GM18861 (cell line): ENCODE data around the gene SPTBN1.

Source experiments
- ATAC-seq: cut with Tn5 transposase; IDR thresholded peaks from one replicate; pipeline ENCODE4 v1.9.1; 2021; ENCODE audit not compliant: unreplicated experiment

Gene SPTBN1

DNA sequence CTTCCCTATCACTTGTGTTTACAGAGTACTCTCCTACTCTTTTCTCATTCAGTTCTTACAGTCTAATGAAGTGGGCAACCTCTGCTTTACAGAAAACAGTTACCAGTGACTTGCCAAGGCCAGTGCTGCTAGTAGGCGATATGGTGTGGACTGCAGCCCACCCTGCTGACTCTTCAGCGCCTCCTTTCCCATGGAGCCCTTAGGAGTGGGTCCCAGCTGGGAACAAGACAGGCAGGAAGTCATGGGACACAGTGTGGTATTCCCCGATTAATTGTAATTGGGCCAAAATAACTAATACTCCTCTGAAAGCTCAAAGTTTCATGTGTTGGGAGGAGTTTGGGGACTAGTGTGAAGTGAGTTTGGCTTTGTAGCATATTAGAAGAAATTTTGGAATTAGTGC, 147.2 kb downstream of the SPTBN1 start:
- ATAC-seq: no peak

DNA sequence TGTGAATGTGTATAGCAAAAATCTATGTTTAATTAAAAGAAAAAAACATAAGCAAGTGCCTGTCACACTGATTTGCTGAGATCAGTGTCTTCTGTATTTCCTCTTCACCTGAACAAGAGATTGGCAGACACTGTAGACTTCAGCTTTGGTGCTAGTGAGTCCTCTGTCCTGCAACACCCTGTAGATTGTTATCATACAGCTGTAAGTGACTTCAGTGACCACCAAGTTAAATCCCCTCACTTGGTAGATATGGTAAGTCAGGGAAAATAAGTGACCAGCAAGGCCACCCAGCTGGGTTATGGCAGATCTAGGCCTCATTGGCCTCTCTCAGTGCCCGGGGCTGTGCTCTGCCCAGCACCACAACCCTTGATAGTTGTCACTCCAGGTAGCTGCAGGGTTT, 147.7 kb downstream of the SPTBN1 start:
- ATAC-seq: no peak

DNA sequence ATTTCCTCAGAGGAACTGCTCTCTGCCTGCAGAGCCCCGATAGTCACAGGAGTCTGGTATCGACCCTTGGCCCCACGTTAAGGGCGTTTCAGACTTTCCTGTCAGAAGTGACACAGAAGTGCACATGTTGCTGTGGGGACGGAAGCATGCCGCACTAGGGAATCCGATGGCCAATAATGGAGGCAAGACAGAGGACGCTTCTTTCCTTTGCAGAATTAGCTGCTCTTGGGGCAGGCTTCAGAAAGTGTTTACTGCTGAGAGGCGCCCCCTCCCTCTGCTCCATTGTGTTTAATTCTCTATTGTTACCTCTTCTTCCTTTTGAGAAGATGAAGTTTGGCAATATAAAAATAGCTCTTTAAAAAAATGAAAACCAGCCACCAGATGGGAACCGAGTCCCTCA, 148.7 kb downstream of the SPTBN1 start:
- ATAC-seq: no peak

DNA sequence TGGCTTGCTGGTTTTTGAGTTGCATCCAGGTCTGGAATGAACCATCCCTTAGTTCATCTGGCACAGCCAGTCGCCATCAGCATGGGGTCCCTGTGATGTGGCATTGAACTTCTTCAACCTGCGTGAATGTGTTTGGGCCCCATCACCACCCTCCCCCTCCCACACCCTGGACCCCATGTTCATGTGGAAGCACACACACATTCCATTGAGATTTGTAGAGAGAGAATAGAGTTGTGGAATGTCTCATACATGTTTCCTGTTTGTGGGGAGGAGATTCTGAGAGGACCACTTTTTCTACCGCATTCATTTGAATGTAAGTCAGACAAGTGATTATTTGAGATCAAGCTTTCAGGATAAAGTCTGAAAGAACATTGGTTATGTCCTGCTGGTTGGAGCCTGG, 149.7 kb downstream of the SPTBN1 start:
- no peak for ATAC-seq

DNA sequence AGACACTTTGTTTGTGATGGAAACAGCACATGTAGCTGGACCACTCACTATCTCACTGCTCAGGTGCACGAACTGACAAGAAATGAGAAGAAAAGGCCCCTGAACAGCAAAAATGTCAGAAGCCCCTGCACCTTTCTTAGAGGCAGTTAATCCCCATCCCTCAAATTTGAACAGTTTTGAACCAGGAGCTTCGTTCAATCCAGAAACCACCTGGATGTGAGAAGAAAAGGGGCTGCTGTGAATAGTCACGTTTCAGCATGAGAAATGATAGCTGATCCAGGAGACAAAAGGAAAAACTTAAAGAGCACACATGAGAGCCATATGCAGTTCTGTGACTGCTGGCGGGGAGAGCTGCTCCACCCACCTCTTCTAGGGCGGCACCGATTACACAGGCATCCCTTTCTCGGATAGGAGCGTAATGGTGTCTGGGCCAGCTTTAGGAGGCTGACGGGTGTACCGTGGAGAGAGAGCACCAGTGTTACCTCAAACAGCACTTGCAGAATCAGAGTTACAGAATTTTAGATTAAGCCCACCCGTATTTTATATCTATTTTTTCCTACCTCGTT, 150.3 kb downstream of the SPTBN1 start:
- ATAC-seq: no peak

DNA sequence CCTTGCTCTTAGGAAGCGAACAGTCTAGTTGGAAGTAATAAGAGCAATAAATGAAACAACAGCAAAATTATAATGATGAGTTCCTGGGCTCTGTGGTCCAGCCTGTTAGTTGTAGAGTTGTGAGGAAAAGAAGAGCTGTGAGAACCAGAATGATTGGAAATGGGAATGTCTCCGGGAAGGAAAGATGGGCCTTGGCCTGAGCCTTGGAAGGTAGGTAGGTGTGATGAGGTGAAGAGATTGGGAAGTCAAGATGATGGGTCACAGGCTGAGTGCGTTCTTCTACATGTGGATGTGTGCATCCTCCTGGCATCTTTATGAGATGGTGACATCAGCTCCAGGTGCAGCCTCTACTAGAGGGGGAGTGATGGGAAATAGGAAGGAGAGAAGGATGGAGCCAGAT, 152.1 kb downstream of the SPTBN1 start:
- ATAC-seq: no peak

DNA sequence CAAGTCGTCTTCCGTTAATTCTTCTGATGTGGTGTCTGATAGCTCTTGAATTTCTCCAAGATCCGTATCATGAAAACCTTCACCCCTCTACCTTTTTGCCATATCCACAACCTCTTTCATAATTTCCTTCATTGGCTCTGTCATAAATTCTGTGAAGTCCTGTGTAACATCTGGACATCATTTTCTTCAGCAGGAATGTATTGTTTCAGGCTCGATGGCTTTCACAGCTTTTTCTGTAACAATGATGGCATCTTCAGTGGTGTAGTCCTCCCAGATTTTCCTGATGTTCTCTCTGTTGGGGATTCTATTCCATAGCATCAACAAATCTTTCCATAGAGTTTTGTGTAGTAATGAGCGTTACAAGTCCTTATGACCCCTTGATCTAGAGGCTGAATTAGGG, 153.1 kb downstream of the SPTBN1 start:
- ATAC-seq: no peak

DNA sequence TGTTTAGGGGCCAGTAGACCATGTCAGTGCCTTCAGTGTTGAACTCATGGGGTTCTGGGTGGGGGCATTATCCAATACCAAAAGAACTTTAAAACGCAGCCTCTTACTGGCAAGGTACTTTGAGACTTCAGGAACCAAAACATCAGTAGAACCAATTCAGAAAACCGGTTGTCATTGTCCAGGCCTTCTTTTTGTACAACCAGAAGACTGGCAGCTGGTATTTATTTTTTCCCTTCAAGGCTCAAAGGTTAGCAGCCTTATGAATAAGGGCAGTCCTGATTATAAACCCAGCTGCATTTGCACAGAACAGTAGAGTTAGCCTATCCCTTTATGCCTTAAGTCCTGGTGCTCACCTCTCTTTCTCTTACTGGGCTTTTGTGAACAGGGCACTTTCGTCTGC, 153.5 kb downstream of the SPTBN1 start:
- no peak for ATAC-seq

DNA sequence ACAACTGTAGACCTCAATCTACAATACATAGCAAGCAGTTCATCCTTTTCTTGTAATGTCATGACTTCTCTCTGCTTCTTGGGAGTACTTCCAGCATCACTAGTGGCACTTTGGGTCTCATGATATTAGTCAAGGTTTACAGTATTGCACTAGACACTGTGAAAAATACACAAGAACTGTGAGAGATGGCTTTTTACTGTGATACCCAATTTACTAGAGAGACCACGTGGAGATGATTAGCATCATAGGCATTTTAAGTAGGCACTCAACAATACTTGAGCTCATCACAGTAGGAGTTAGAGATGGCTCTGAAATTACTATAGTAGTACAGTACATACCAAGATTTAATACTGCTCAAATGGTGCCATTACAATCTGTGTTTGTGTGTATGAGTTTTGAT, 154.6 kb downstream of the SPTBN1 start:
- no peak for ATAC-seq

DNA sequence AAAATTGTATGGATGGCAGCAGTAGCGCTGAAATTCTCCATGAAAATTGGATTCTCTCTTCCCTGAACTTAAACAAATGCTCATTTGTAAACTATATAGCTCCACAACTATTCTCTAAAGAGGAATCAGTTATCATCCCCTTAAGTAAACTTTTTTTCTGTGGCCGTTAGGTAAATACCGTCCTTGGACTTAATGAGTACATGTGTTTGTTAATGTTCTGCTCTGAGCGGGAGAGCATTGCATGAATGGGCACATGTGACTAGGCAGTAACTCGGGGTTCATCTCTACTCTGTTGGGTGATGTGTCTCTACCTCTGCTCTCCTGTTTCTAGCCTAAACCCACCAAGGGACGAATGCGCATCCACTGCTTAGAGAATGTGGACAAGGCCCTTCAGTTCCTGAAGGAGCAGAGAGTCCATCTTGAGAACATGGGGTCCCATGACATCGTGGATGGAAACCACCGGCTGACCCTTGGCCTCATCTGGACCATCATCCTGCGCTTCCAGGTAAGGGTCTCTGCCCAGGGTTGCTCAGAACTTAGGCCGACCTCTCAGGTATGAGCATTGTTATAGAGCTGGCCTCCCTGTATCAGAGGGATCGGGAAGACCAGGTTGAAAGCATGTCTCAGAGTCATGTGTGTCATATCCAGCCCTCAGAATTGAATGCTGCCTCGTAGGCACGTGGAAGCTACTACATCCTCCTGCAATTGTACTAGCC, 155.9 kb downstream of the SPTBN1 start:
- no peak for ATAC-seq

DNA sequence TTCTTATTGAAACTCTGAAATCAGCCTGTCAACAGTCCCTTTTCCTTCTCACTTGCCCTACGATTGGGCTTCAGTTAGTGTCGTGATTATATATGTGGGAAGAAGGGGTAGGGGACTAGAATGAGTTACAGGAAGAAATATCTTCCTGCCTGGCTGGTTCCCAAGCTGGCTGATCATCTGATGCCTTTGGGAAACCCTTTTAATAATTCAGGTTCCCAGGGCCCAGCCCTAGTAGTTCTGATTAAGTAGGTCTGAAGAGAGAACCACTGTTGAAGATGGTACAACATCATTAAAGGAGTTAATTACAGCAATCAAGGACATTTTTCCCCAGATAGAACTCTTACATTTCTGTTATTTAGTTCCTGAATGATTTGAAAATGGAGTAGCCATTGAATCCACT, 157.3 kb downstream of the SPTBN1 start:
- no peak for ATAC-seq

DNA sequence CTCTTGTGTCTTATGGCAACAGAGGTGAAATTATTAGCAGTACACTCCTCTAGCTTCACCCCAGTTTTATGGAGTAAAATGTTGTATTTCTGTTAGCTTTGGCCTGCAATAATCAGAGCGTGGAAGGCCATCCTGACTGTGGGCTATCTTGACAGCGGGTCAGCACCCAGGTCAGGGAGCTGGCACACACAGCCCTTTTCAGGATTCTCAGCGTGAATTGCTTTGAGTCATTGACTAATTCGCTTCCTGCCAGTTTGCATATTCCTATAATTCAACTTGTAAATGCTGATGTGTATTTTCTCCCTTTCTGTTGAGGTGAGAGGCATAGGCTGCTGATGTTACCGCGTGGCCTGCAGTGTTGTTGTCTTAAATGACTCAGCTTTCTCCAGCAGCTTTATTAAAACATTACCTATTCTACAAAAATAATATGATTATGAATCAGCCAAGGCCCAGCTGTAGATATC, 157.7 kb downstream of the SPTBN1 start:
- ATAC-seq: peak; percentile 53

DNA sequence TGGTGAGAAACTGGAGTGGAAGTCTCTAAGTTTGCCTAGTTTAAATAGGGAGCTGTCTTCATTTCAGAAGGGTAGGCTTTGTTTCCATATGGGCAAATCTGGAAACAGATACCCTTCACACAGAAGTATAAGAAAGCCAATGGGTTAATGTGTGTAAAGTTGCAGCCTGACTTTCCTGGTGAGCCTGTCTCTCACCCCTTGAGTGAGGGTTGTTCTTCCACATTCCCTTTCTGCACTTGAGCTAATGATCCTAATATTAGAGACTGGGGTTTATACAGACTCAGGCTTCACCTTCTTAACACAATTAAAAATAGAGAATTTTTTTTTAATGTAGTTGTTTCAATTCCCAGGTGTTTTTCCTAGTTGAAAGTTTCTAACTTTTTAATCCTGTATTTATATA, 158.7 kb downstream of the SPTBN1 start:
- no peak for ATAC-seq

DNA sequence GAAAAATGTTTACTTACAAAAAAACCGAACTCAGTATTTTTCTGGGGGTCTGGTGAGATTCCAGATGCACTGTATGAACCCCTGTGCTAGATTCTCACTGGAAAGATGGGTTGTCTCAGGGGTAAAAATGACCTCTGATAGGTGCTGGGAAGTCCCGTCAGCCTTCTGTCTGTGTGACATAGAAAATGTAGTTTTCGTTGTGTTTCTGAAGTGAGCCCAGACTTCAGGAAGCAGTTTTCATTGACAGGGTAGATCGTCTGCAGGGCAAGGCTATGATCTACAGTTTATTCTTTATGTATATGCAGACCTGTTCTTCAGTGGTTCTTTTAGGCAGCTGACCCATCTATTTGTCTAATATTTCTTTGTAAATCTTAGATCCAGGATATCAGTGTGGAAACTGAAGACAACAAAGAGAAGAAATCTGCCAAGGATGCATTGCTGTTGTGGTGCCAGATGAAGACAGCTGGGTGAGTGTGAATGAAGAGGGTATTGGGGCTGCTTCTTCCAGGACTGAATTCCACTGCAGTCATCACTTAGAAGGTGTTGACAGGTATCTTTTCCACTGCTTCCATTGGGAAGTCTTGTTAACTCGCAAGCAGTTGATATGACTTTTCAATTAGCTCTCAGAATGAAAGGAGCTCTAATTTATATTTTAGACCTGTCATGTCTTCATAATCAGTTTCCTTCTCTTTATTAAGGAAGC, 159.9 kb downstream of the SPTBN1 start:
- ATAC-seq: no peak

DNA sequence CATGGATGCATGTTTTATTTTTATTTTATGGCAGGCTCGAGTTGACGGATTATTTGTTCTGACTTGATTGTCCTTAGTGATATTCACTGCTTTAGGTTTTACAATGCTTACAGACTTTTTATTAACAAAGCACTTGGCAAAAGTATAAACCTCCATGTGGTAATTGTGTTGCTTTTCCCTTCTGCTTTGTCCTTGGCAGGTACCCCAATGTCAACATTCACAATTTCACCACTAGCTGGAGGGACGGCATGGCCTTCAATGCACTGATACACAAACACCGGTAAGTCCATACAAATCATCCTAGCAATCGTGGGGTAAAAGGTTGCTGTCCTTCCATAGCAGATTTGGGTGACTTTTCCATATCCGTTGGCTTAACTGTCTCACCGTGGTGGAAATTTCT, 161.3 kb downstream of the SPTBN1 start:
- ATAC-seq: no peak

DNA sequence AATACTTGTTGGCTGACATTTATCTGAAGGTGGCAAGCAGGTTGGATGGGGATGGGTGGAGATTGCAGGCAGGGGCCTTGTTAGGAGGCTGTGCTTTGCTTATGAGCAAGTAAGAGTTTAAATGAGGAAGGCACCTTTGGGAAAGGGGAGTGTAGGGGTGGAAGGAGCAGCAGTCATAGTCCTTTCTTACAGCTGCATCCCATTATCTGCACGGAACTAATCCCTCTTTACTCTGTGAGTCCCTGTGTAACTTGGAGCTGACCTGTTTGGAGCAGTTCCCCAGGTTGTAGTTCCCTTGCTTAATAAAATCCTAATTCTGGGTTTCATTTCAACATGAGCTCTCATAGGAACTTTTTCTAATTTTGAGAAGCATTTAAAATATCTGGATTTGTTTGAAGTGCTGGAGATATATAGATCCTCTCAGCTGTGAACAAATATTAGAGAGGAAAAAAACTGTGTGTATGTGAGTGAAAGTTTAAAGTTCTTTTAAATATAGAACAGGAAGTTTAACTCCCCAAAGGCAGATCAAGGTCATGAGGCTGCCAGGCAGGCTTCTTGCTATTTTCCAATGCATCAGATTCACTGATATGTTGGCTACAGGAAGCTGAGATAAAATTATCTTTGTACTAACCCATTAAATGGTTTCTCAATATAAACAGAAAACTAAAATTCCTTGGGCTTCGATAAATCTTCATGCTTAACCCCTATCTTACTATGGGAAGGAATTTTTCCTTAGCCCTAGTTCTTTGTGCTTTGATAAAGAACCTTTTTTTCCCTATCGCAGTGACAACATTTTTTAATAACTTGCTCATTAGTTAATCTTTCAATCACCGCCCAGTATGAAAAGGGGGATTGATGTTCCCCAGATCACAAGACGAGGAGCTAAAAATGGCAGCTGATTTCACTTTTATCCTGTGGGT, 162.8 kb downstream of the SPTBN1 start:
- no peak for ATAC-seq

DNA sequence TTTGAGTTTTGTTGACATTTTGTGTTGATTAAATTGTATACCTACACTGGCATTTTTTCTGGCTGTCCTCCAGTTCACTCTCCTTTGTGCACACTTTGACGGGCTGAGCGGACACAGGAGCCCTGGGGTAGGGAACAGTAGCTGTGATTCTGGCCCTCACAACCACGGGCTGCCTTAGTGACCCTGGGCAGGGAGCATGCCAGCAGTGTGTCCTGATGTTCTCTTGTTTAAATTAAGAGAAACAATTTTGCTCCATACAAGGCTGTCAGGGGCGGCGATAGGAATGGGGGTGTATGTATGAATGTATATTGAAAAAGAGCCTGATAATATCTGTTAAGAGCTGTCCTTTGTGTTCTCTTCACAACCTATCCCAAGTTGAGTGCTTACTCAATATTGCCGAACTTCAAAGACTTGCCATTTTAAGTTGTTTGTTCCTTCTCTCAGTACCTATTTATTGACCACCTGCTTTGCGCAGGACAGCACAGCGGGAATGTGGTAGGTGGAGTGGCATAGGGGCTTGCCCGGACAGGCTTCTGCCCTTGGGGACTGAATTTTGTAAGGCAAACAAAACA, 163.6 kb downstream of the SPTBN1 start:
- no peak for ATAC-seq

DNA sequence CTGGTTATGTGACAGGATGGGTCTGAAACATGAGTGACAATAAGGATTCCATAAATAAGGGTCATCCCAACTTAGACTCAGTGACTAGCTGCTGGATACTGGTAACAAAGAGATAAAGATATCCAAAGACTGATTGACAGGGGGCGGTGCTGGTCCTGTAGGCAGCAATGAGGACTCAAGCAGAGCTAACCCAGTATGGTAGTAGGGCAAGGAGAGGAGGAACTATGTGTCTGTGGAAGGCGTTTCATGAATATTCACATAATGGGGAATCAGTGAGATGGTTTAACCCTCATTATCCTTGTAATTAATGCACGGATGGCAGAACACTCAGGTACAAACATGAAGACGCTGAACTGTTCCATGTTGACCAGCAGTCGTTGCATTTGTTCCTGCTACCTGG, 164.8 kb downstream of the SPTBN1 start:
- no peak for ATAC-seq

DNA sequence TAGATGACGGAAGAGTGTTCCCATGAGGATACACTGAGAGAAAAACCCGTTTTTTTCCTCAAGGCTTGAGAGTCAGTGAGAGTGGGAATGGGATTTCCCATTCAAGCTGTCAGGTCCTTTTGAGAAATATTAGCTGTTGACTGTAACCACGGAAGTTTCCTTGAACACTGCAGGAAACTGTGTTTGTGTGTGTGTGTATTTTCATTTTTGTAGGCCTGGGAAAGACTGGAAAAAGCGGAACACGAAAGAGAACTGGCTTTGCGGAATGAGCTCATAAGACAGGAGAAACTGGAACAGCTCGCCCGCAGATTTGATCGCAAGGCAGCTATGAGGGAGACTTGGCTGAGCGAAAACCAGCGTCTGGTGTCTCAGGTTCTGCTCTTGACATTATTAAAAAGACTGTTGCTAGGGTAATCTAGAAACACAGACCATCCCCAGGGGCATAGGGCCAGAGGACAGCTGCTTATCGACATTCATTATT, 168.5 kb downstream of the SPTBN1 start:
- no peak for ATAC-seq

DNA sequence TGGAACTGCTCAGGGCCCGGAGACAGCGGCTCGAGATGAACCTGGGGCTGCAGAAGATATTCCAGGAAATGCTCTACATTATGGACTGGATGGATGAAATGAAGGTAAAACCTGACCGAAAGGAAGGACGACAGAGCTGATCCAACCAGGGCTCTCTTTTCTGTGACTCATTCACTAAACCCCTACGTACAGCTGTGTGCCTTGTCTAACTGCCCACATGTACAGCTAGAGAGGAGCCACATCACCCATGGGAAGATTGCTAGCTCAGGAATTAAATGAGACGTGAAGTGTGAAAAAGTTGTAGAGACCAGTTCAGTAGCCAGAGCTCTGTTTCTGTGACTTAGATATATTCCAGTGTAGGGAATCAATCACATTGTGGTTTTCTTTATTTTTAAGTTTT, 170.0 kb downstream of the SPTBN1 start:
- no peak for ATAC-seq

DNA sequence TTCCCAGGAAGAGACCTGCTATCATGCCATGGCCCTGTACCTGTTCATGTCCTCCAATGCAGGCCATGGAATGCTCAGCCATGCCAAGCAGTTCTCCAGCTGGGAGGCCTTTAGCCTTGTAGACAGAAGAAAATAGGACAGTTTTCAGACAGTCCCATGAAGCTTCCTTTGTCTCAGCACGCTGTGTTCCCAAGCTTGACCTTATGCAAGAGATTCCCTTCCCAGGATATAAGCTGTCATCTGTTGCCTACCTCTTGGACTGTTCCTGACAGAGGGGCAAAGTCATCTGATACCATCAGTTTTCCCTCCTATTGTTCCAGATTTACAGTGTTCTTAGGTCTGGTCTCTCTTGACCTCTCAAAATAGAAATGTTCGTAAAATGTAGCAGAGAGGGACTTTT, 170.8 kb downstream of the SPTBN1 start:
- ATAC-seq: no peak
